A673 (cell line): ENCODE data around the gene TMEM255B. TPM values are rescaled to one million over a fixed set of nuclear protein-coding genes. Genes with fewer than 3 reads are reported as not detected.

Experiments used
- BruUV-seq: library from RNA; stranded (reverse); fragments of 400-500 nt; replicated peaks from 2 replicates; lab custom pipeline; 2021; lab: Mats Ljungman, UMichigan
- CTCF ChIA-PET: fragments of 300-600 bp; sonication (Branson Sonifier 250); formaldehyde crosslinking; loops from one replicate; lab custom pipeline; 2022; ENCODE audit warnings: antibody characterized with exemption; lab: Charles Lee
- POLR2A ChIA-PET: fragments of 300-600 bp; sonication (Branson Sonifier 250); formaldehyde crosslinking; loops from one replicate; lab custom pipeline; 2022; ENCODE audit warnings: antibody characterized with exemption; ENCODE audit not compliant: low non-redundant PET; lab: Charles Lee
- DNase-seq: peaks from one replicate; pipeline ENCODE4 v3.0.0-alpha.2; 2015; ENCODE audit warnings: low spot score
- H3K27ac ChIP-seq: fragments of 200-600 bp; sonication (generic); 2 replicates; pipeline ENCODE4 v1.5.1; 2016; ENCODE audit warnings: mixed run types, low read depth, mild to moderate bottlenecking, mixed read lengths, antibody characterized with exemption, low read length; ENCODE audit not compliant: poor library complexity, severe bottlenecking
- H3K27me3 ChIP-seq: fragments of 200-600 bp; sonication (generic); replicated peaks from 2 replicates; pipeline ENCODE4 v1.6.1; 2017; ENCODE audit warnings: mixed run types, low read depth, mild to moderate bottlenecking, mixed read lengths, antibody characterized with exemption, low read length; ENCODE audit not compliant: insufficient read depth, poor library complexity
- H3K36me3 ChIP-seq: fragments of 200-600 bp; sonication (generic); 2 replicates; pipeline ENCODE4 v1.6.1; 2016; ENCODE audit warnings: mixed run types, mild to moderate bottlenecking, mixed read lengths, antibody characterized with exemption, low read length; ENCODE audit not compliant: insufficient read depth, poor library complexity, severe bottlenecking
- H3K4me1 ChIP-seq: fragments of 200-600 bp; sonication (generic); 2 replicates; pipeline ENCODE4 v1.6.1; 2017; ENCODE audit warnings: mixed run types, mild to moderate bottlenecking, mixed read lengths, antibody characterized with exemption, low read length; ENCODE audit not compliant: insufficient read depth, poor library complexity, severe bottlenecking
- H3K4me3 ChIP-seq: fragments of 200-600 bp; sonication (generic); 2 replicates; pipeline ENCODE4 v1.5.1; 2016; ENCODE audit warnings: low read depth, mixed run types, mild to moderate bottlenecking, mixed read lengths, low read length; ENCODE audit not compliant: poor library complexity, severe bottlenecking
- H3K9me3 ChIP-seq: fragments of 200-600 bp; sonication (generic); 2 replicates; pipeline ENCODE4 v1.6.1; 2016; ENCODE audit warnings: mixed run types, low read depth, mild to moderate bottlenecking, mixed read lengths, antibody characterized with exemption, low read length; ENCODE audit not compliant: poor library complexity, severe bottlenecking
- CTCF ChIP-seq: fragments of 300-800, 200-600 bp; sonication (generic); conservative IDR thresholded peaks from 2 replicates; pipeline ENCODE4 v1.5.1; 2017; ENCODE audit warnings: low read depth, mild to moderate bottlenecking, antibody characterized with exemption, low read length, moderate library complexity, mixed read lengths
- EZH2 ChIP-seq: fragments of 200-600 bp; sonication (generic); IDR thresholded peaks from 2 replicates; pipeline ENCODE4 v1.6.1; 2017; ENCODE audit warnings: borderline replicate concordance, low read depth, mild to moderate bottlenecking, mixed read lengths, antibody characterized with exemption, low read length; ENCODE audit not compliant: poor library complexity, severe bottlenecking
- intact Hi-C: fragments of 100-400 bp; cut with micrococcal nuclease; formaldehyde crosslinking; loops from one replicate; pipeline ENCODE4 v1.10.0; 2022; ENCODE audit not compliant: unreplicated experiment
- total RNA-seq: library from RNA; stranded (reverse); gene quantifications from 2 replicates; pipeline ENCODE4 v1.2.3, GENCODE V29; 2021

TMEM255B gene
- total RNA-seq, 1 experiment from 2014 or later = 0.06 TPM

GRCh38 chr13:113857531-113858195 lies 98.6 kb downstream of the TMEM255B start:
- Histone ChIP-seq H3K9me3 (no peaks in the 10 kb centered on the region), H3K4me1 (no peaks in the 10 kb centered on the region)

GRCh38 chr13:113859311-113860050 lies 100.5 kb downstream of the TMEM255B start:
- no peak for DNase-seq
- intact Hi-C loops = no loop called here

More at GRCh38 chr13:113857531-113858195, 98.6 kb downstream of the TMEM255B start:
- Histone ChIP-seq H3K36me3 (no peaks in the 10 kb centered on the region), H3K27me3 (peaks cover 5% of the 10 kb centered on the region), H3K27ac (no peak overlapping the region), H3K4me3 (no peak overlapping the region)
- ChIA-PET POLR2A (no interaction called here), CTCF (interaction anchor here (0.6 kb wide), 1 partner anchor 1238 kb away, joined by 3 read pairs; no protein-coding TSS in a partner anchor)
- no TSS peak for BruUV-seq
- TF ChIP-seq EZH2 = no peak
- no peak for TF ChIP-seq CTCF
- intact Hi-C loops = no loop called here
- no peak for DNase-seq

More at GRCh38 chr13:113859311-113860050, 100.5 kb downstream of the TMEM255B start:
- Histone ChIP-seq H3K36me3 (no peaks in the 10 kb centered on the region), H3K4me3 (no peak overlapping the region), H3K9me3 (no peaks in the 10 kb centered on the region), H3K27me3 (peaks cover 19% of the 10 kb centered on the region), H3K4me1 (peaks cover 8% of the 10 kb centered on the region), H3K27ac (no peak overlapping the region)
- ChIA-PET POLR2A (no interaction called here), CTCF (no interaction called here)
- TF ChIP-seq CTCF = no peak
- TF ChIP-seq EZH2 = no peak
- BruUV-seq = no TSS peak
